Memory B cell (primary cell): ENCODE measurements around the gene XPO6.

Source experiments
- ATAC-seq: fragments of 150-1000 bp; cut with Tn5 transposase; 2 replicates; pipeline ENCODE4 v1.10.0; 2021; ENCODE audit warnings: low read depth, mild to moderate bottlenecking, moderate library complexity
- DNase-seq, 2 donors: peaks; one replicate each; pipeline ENCODE4 v3.0.0; 2022; ENCODE audit warnings: low spot score in 2 of 2
- H3K27ac Mint-ChIP-seq: one replicate; pipeline ENCODE4 v1.8.0; 2022; ENCODE audit warnings: mild to moderate bottlenecking, moderate library complexity, mixed read lengths
- H3K27me3 Mint-ChIP-seq: one replicate; pipeline ENCODE4 v1.8.0; 2022; ENCODE audit warnings: mixed read lengths
- H3K36me3 Mint-ChIP-seq: one replicate; pipeline ENCODE4 v1.8.0; 2022; ENCODE audit warnings: mild to moderate bottlenecking, mixed read lengths
- H3K4me1 Mint-ChIP-seq: one replicate; pipeline ENCODE4 v1.8.0; 2022; ENCODE audit warnings: mixed read lengths
- H3K4me3 Mint-ChIP-seq: one replicate; pipeline ENCODE4 v1.8.0; 2022; ENCODE audit warnings: mild to moderate bottlenecking, moderate library complexity, mixed read lengths
- H3K9me3 Mint-ChIP-seq: one replicate; pipeline ENCODE4 v1.8.0; 2022; ENCODE audit warnings: mixed read lengths

Gene XPO6

GRCh38 chr16:28087140-28087660 is 124.6 kb downstream of the XPO6 start:
- Mint-ChIP-seq H3K4me3 (no peak overlapping the region), H3K4me1 (peaks cover 10% of the 10 kb centered on the region), H3K27ac (no peak overlapping the region), H3K9me3 (no peaks in the 10 kb centered on the region), H3K36me3 (no peaks in the 10 kb centered on the region), H3K27me3 (no peaks in the 10 kb centered on the region)
- DNase-seq, result no peak
- ATAC-seq, result no peak

GRCh38 chr16:28086186-28087139 is 125.3 kb downstream of the XPO6 start:
- Mint-ChIP-seq H3K36me3 (no peaks in the 10 kb centered on the region), H3K27me3 (no peaks in the 10 kb centered on the region), H3K4me3 (no peak overlapping the region), H3K27ac (no peak overlapping the region), H3K9me3 (no peaks in the 10 kb centered on the region), H3K4me1 (peaks cover 10% of the 10 kb centered on the region)
- DNase-seq (no peak), ATAC-seq (no peak)

GRCh38 chr16:28085389-28086171 is 126.2 kb downstream of the XPO6 start:
- H3K4me1 Mint-ChIP-seq, result peaks cover 10% of the 10 kb centered on the region
- H3K27ac Mint-ChIP-seq, result no peak overlapping the region
- H3K4me3 Mint-ChIP-seq, result no peak overlapping the region
- no peaks in the 10 kb centered on the region for H3K27me3 Mint-ChIP-seq
- ATAC-seq (no peak), DNase-seq (no peak)
- no peaks in the 10 kb centered on the region for H3K36me3 Mint-ChIP-seq
- no peaks in the 10 kb centered on the region for H3K9me3 Mint-ChIP-seq

GRCh38 chr16:28084209-28084608 is 127.6 kb downstream of the XPO6 start:
- ATAC-seq, result no peak
- no peaks in the 10 kb centered on the region for H3K27me3 Mint-ChIP-seq
- no peak overlapping the region for H3K27ac Mint-ChIP-seq
- H3K4me3 Mint-ChIP-seq, result no peak overlapping the region
- DNase-seq, result no peak
- H3K4me1 Mint-ChIP-seq, result peaks cover 2% of the 10 kb centered on the region
- H3K36me3 Mint-ChIP-seq, result no peaks in the 10 kb centered on the region
- H3K9me3 Mint-ChIP-seq, result no peaks in the 10 kb centered on the region

- no peak for ATAC-seq
- DNase-seq, result no peak
- H3K27me3 Mint-ChIP-seq, result no peaks in the 10 kb centered on the region
- H3K9me3 Mint-ChIP-seq, result no peaks in the 10 kb centered on the region
- no peak overlapping the region for H3K27ac Mint-ChIP-seq
- no peaks in the 10 kb centered on the region for H3K4me1 Mint-ChIP-seq
- no peaks in the 10 kb centered on the region for H3K36me3 Mint-ChIP-seq
- no peak overlapping the region for H3K4me3 Mint-ChIP-seq
These were observed 129.1 kb downstream of the XPO6 start for GRCh38 chr16:28082624-28083023.

- no peaks in the 10 kb centered on the region for H3K27me3 Mint-ChIP-seq
- no peaks in the 10 kb centered on the region for H3K9me3 Mint-ChIP-seq
- DNase-seq (no peak), ATAC-seq (no peak)
- H3K27ac Mint-ChIP-seq, result no peak overlapping the region
- no peaks in the 10 kb centered on the region for H3K4me1 Mint-ChIP-seq
- H3K36me3 Mint-ChIP-seq, result no peaks in the 10 kb centered on the region
- H3K4me3 Mint-ChIP-seq, result no peak overlapping the region
These were observed 130.3 kb downstream of the XPO6 start for GRCh38 chr16:28081391-28081968.

GRCh38 chr16:28078261-28078660 is 133.5 kb downstream of the XPO6 start:
- Mint-ChIP-seq H3K4me1 (no peaks in the 10 kb centered on the region), H3K4me3 (no peak overlapping the region), H3K9me3 (no peaks in the 10 kb centered on the region), H3K27ac (no peak overlapping the region), H3K27me3 (peaks cover 9% of the 10 kb centered on the region), H3K36me3 (no peaks in the 10 kb centered on the region)
- ATAC-seq (no peak), DNase-seq (no peak)

GRCh38 chr16:28073836-28074235 is 137.9 kb downstream of the XPO6 start:
- Mint-ChIP-seq H3K27me3 (peaks cover 14% of the 10 kb centered on the region), H3K4me3 (no peak overlapping the region), H3K36me3 (no peaks in the 10 kb centered on the region), H3K27ac (no peak overlapping the region), H3K9me3 (peaks cover 1% of the 10 kb centered on the region), H3K4me1 (no peaks in the 10 kb centered on the region)
- DNase-seq (no peak), ATAC-seq (no peak)

- H3K27ac Mint-ChIP-seq, result no peak overlapping the region
- no peaks in the 10 kb centered on the region for H3K36me3 Mint-ChIP-seq
- H3K27me3 Mint-ChIP-seq, result peaks cover 17% of the 10 kb centered on the region
- peaks cover 1% of the 10 kb centered on the region for H3K9me3 Mint-ChIP-seq
- no peak for ATAC-seq
- H3K4me1 Mint-ChIP-seq, result no peaks in the 10 kb centered on the region
- no peak overlapping the region for H3K4me3 Mint-ChIP-seq
- no peak for DNase-seq
These were observed 139.7 kb downstream of the XPO6 start for GRCh38 chr16:28072087-28072486.

- peaks cover 1% of the 10 kb centered on the region for H3K9me3 Mint-ChIP-seq
- peaks cover 23% of the 10 kb centered on the region for H3K27me3 Mint-ChIP-seq
- no peak overlapping the region for H3K27ac Mint-ChIP-seq
- no peaks in the 10 kb centered on the region for H3K36me3 Mint-ChIP-seq
- DNase-seq (no peak), ATAC-seq (no peak)
- H3K4me3 Mint-ChIP-seq, result no peak overlapping the region
- no peaks in the 10 kb centered on the region for H3K4me1 Mint-ChIP-seq
These were observed 141.6 kb downstream of the XPO6 start for GRCh38 chr16:28069971-28070794.

GRCh38 chr16:28068976-28069375 is 142.8 kb downstream of the XPO6 start:
- no peak overlapping the region for H3K4me3 Mint-ChIP-seq
- H3K9me3 Mint-ChIP-seq, result peaks cover 1% of the 10 kb centered on the region

GRCh38 chr16:28067604-28068379 is 144.0 kb downstream of the XPO6 start:
- no peak for ATAC-seq
- H3K4me3 Mint-ChIP-seq, result no peak overlapping the region
- peaks cover 21% of the 10 kb centered on the region for H3K27me3 Mint-ChIP-seq
- H3K9me3 Mint-ChIP-seq, result no peaks in the 10 kb centered on the region
- H3K36me3 Mint-ChIP-seq, result no peaks in the 10 kb centered on the region
- H3K27ac Mint-ChIP-seq, result no peak overlapping the region
- no peaks in the 10 kb centered on the region for H3K4me1 Mint-ChIP-seq
- no peak for DNase-seq

More at GRCh38 chr16:28068976-28069375, 142.8 kb downstream of the XPO6 start:
- H3K4me1 Mint-ChIP-seq, result no peaks in the 10 kb centered on the region
- no peak overlapping the region for H3K27ac Mint-ChIP-seq
- peaks cover 28% of the 10 kb centered on the region for H3K27me3 Mint-ChIP-seq
- no peaks in the 10 kb centered on the region for H3K36me3 Mint-ChIP-seq
- ATAC-seq (no peak), DNase-seq (no peak)
